ENCODE measurements around the gene DDRGK1.
"Not testable (repeated sequence)": the region's sequence is repeated elsewhere in the genome, so short reads cannot be mapped to it uniquely, and the experiment has no call there.

The DDRGK1 gene

DNA sequence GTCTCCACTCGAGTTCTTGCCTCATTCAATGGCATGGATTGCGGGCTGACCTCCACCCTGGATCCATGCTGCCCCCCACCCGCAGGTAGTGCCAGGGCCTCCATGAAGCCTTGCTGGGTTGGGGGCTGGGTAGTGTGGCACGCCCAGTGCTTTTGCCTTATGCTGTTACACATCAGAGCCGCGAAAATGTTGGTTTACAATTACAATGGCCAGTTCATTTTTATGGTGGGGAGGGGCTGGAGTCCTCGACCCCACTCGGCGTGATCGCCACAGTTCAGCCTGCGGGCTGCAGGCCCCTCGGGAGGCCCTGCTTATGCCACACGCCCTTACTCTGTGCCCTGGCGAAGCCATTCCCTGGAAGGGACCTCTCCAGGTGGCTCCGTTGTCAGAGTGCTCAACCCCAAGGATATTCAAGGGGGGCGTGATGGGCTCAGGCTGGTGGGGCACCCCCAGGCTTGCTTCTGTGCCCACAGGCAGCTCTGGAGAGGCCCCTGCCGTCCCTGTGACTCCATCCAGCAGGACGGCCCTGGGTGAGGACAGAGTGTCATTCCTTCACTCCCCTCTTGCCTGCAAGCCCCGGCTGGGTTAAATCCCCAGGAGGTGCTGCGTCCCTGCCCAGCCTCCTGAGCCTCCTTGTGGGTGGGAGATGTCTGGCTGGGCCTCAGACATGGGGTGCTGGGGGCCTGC, 19.7 kb upstream of the DDRGK1 start:
- Histone ChIP-seq H3K27ac (ENCODE audit: low read depth, low read length) (no peak overlapping the region), H3K36me3 (ENCODE audit: insufficient read depth, low read length) (peaks cover 16% of the 10 kb centered on the region), H3K4me3 (ENCODE audit: low read depth in 1 of 2, low read length in 2 of 2) (no peak overlapping the region), H3K27me3 (ENCODE audit: control insufficient read depth in 1 of 2, insufficient read depth in 2 of 2, low read length in 2 of 2) (no peaks in the 10 kb centered on the region), H3K9me3 (ENCODE audit: low read length) (no peaks in the 10 kb centered on the region), H3K4me1 (ENCODE audit: insufficient read depth, low read length) (no peaks in the 10 kb centered on the region), H3K9ac (ENCODE audit: low read length) (no peak overlapping the region)

DNA sequence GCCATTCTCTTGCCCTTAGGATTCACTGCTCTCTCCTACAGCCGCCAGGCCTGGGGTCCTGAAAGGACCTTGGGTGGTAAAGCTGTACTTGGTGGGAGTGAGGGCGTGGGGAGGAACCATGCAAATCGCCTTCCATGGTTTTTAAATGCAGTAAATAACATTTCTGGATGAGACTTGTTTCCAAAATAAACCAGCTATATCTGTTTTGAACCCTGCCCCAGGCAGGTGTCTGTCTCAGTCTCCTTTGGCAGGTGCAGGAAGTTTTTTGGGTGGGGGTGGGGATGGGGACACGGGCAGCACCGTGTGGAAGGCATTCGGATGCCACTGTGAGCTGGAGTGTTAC, 19.1 kb upstream of the DDRGK1 start:
- no peak overlapping the region for H3K27ac ChIP-seq (ENCODE audit: low read depth, low read length)
- no peaks in the 10 kb centered on the region for H3K9me3 ChIP-seq (ENCODE audit: low read length)
- H3K27me3 ChIP-seq (ENCODE audit: control insufficient read depth in 1 of 2, insufficient read depth in 2 of 2, low read length in 2 of 2) = no peaks in the 10 kb centered on the region
- H3K9ac ChIP-seq (ENCODE audit: low read length) = no peak overlapping the region
- no peak overlapping the region for H3K4me3 ChIP-seq (ENCODE audit: low read depth in 1 of 2, low read length in 2 of 2)
- H3K4me1 ChIP-seq (ENCODE audit: insufficient read depth, low read length) = no peaks in the 10 kb centered on the region
- H3K36me3 ChIP-seq (ENCODE audit: insufficient read depth, low read length) = peaks cover 16% of the 10 kb centered on the region

DNA sequence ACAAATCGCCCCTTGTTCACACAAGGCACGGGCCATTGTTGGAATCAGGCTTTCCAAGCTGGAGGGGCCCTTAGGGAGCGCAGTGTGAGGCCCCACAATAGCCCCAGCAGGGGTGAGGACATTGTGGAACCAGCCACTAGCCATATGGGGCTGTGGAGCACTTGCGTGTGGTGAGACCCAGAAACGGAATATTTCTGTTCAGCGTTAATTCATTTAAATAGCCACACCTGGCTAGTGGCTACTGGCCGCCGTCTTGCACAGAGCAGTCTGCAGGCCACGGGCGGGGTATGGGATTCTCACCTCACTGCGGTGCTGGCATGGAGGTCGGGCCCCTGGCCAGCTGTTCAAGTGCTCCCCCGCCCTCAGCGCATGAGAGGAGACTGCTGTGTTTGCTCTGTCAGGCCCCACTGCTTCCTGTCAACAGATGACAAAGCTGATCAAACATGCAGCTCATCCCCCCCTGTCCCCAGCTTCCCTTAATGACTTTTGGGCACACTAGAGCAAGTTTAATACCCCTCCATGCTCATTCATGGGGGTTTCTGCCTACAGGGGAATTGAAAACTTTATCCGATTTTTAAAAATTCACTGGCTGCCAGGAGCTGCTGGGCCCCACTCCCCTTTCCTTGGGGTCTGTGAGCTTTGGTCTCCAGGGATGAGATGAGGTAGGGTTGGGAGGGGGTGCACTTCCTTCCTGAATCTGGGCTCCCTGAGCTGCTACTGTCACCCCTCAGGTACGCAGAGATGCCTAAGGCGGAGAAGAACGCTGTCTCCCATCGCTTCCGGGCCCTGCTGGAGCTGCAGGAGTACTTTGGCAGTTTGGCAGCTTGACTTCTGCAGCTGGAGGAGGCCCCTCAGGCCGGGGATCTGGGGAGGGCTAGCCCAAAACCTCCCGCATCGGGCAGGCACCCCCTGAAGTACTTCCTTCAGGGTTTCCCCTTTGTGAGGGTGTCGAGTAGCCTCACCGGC, 18.4 kb upstream of the DDRGK1 start:
- Histone ChIP-seq H3K9ac (ENCODE audit: low read length) (no peak overlapping the region), H3K27me3 (ENCODE audit: control insufficient read depth in 1 of 2, insufficient read depth in 2 of 2, low read length in 2 of 2) (no peaks in the 10 kb centered on the region), H3K4me3 (ENCODE audit: low read depth in 1 of 2, low read length in 2 of 2) (no peak overlapping the region), H3K9me3 (ENCODE audit: low read length) (no peaks in the 10 kb centered on the region), H3K4me1 (ENCODE audit: insufficient read depth, low read length) (no peaks in the 10 kb centered on the region), H3K36me3 (ENCODE audit: insufficient read depth, low read length) (peaks cover 16% of the 10 kb centered on the region), H3K27ac (ENCODE audit: low read depth, low read length) (no peak overlapping the region)

DNA sequence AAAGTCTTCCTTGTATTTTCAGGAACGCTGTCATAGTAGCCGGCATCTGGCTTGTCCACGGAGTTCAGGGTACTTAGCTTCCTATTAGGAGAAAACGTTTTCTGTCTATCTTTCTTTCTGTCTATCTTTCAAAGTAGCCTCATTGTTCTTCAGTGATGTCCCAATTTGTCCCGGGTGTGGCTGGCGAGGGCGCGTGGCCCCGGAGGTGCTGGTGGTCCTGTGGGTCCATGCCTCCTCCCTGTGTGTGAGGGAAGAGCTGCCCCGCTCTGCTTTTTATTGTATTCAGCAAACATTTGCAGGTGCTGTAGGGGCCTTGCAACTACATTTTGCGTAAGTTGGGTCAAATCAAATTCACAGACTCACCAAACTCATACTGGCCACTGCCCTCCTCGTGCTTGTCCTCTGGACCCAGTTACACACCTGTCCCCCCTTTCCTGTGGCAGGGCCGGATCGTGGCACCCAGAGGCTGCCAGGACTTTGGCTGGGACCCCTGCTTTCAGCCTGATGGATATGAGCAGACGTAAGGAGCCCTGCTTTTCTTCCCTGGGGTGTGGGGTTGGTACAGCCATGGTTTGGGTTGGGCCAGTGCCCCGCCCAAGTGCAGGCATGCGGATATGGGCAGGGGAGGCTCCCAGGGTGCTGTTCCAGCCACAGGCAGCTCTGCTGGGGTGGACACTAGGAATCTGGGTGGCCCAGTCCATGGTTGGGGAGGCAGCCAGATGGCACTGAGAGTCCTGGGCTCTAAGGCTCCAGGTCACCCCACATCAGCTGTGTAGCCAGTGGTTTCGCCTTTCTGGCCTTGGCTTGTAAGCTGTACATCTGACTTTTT, 17.1 kb upstream of the DDRGK1 start:
- Histone ChIP-seq H3K9me3 (ENCODE audit: low read length) (no peaks in the 10 kb centered on the region), H3K27me3 (ENCODE audit: control insufficient read depth in 1 of 2, insufficient read depth in 2 of 2, low read length in 2 of 2) (no peaks in the 10 kb centered on the region), H3K4me1 (ENCODE audit: insufficient read depth, low read length) (no peaks in the 10 kb centered on the region), H3K36me3 (ENCODE audit: insufficient read depth, low read length) (peaks cover 16% of the 10 kb centered on the region), H3K4me3 (ENCODE audit: low read depth in 1 of 2, low read length in 2 of 2) (no peak overlapping the region), H3K27ac (ENCODE audit: low read depth, low read length) (no peak overlapping the region), H3K9ac (ENCODE audit: low read length) (no peak overlapping the region)

DNA sequence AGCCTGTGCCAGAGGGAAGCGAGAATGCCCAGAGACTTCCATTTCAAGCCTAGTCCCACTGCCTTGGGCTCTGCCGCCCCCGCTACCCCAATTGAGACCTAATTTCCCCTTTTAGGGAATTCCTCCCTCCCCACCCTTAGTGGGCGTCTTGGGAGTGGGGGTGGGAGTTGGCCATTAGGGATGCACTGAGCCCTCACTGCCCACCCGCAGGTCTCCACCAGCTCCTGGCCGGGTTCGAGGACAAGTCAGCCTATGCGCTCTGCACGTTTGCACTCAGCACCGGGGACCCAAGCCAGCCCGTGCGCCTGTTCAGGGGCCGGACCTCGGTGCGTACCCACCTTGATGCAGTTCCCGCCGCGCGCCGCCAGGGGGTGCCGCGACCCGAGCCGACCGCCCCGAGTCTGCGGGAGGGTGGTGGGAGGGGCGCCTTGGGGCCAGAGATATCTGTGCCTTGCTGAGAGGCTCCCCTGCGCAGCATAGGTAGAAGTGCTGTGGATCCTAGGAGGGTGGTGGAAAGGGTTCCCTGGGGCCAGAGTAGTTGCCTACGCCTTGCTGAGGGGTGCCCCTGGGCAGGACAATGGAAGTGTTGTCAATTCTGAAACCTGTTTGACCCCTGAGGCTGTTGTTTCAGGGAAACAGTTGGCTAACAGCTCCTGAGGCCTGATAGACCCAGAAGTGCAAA, 14.0 kb upstream of the DDRGK1 start:
- no peak overlapping the region for H3K4me3 ChIP-seq (ENCODE audit: low read depth in 1 of 2, low read length in 2 of 2)
- no peak overlapping the region for H3K27ac ChIP-seq (ENCODE audit: low read depth, low read length)
- no peak overlapping the region for H3K9ac ChIP-seq (ENCODE audit: low read length)
- peaks cover 18% of the 10 kb centered on the region for H3K36me3 ChIP-seq (ENCODE audit: insufficient read depth, low read length)
- H3K9me3 ChIP-seq (ENCODE audit: low read length) = no peaks in the 10 kb centered on the region
- H3K4me1 ChIP-seq (ENCODE audit: insufficient read depth, low read length) = no peaks in the 10 kb centered on the region
- no peaks in the 10 kb centered on the region for H3K27me3 ChIP-seq (ENCODE audit: control insufficient read depth in 1 of 2, insufficient read depth in 2 of 2, low read length in 2 of 2)

DNA sequence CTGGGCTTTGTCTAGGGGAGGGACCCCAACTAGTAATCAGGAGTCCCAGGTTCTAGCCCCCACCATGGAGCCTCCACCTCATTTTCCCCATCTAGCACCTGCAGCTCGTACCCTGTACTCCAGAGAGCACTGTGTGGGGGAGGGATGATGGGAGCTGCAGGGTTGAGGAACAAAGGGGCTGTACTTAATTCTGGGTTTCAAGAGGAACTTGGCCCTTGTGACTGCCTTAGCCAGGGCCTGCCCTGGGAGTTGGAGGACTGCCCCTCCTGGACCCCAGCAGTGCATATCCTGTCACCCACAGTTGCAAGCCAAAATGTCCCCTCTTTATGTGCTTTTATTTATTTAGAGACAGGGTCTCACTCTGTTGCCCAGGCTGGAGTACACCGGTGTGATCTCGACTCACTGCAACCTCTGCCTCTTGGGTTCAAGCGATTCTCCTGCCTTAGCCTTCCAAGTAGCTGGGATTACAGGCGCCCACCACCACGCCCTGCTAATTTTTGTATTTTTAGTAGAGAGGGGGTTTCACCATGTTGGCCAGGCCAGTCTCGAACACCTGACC, 11.0 kb upstream of the DDRGK1 start:
- not testable (repeated sequence) for H3K36me3 ChIP-seq (ENCODE audit: insufficient read depth, low read length); H3K27me3 ChIP-seq (ENCODE audit: control insufficient read depth in 1 of 2, insufficient read depth in 2 of 2, low read length in 2 of 2); H3K27ac ChIP-seq (ENCODE audit: low read depth, low read length); H3K9ac ChIP-seq (ENCODE audit: low read length); H3K4me3 ChIP-seq (ENCODE audit: low read depth in 1 of 2, low read length in 2 of 2); H3K4me1 ChIP-seq (ENCODE audit: insufficient read depth, low read length); H3K9me3 ChIP-seq (ENCODE audit: low read length)

DNA sequence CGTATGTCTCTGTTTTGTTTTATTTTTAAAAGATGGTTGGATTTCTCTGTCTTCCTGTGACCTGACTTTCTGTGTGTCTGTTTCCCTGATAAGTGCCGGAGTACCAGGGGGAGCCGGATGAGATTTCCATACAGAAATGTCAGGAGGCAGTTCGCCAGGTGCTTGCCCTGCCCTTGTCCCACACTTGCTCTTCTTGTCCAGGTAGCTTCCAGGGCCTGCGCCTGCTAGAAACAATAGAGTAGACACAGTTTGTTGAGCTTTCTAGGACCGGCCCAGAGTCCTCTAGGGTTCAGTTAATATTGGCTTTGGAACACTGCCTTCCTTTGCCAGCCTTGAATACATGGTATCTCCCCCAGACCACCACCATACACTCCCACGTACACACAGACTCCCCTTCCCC, 8.7 kb upstream of the DDRGK1 start:
- H3K4me3 ChIP-seq (ENCODE audit: low read depth in 1 of 2, low read length in 2 of 2) = no peak overlapping the region

DNA sequence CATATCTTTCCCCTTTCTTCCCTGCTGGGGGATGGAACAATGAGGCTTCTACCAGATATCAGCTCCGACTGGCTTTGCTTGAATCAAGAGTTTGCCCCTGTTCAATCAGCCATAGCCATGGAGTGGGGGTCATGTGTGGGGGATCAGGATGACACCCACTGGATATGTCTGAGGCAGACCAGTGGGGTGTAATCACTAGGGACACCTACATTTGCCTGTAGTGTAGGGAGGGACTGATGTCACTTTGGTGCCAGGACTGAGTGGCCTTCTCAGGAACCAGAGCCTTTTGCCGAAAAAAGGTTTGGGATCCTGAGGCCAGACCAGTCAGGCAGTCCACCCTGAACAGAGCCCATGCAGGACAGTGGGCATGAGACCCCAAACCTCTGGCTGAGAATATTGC, 5.9 kb upstream of the DDRGK1 start:
- Histone ChIP-seq H3K27me3 (ENCODE audit: control insufficient read depth in 1 of 2, insufficient read depth in 2 of 2, low read length in 2 of 2) (no peaks in the 10 kb centered on the region), H3K4me1 (ENCODE audit: insufficient read depth, low read length) (peaks cover 15% of the 10 kb centered on the region), H3K36me3 (ENCODE audit: insufficient read depth, low read length) (peaks cover 6% of the 10 kb centered on the region), H3K9ac (ENCODE audit: low read length) (peak overlapping the region; percentile 39), H3K4me3 (ENCODE audit: low read depth in 1 of 2, low read length in 2 of 2) (peak overlapping the region; percentile 76 to 95), H3K9me3 (ENCODE audit: low read length) (no peaks in the 10 kb centered on the region), H3K27ac (ENCODE audit: low read depth, low read length) (no peak overlapping the region)

More for the DNA sequence above, 8.7 kb upstream of the DDRGK1 start:
- H3K9me3 ChIP-seq (ENCODE audit: low read length) = no peaks in the 10 kb centered on the region
- no peak overlapping the region for H3K27ac ChIP-seq (ENCODE audit: low read depth, low read length)
- H3K9ac ChIP-seq (ENCODE audit: low read length) = no peak overlapping the region
- peaks cover 15% of the 10 kb centered on the region for H3K4me1 ChIP-seq (ENCODE audit: insufficient read depth, low read length)
- H3K36me3 ChIP-seq (ENCODE audit: insufficient read depth, low read length) = peaks cover 6% of the 10 kb centered on the region
- H3K27me3 ChIP-seq (ENCODE audit: control insufficient read depth in 1 of 2, insufficient read depth in 2 of 2, low read length in 2 of 2) = no peaks in the 10 kb centered on the region

DNA sequence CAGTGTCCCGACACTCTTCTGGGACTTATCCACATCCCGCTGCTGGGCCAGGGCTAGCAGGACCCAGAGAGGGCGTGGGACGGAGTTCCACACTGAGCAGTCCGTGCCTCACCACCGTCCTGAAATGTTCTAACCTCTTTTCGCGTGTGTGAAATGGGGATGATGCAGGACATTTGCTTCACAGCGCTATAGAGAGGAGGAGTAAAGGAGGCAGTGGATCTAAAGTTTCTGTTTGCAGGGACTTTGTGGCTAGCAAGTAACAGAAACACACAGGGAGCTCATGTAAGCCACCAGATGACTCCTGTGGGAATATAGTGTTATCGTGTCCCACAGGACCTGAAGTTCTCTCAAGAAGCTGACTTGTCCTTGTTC, 5.5 kb upstream of the DDRGK1 start:
- Histone ChIP-seq H3K36me3 (ENCODE audit: insufficient read depth, low read length) (peaks cover 6% of the 10 kb centered on the region), H3K27me3 (ENCODE audit: control insufficient read depth in 1 of 2, insufficient read depth in 2 of 2, low read length in 2 of 2) (no peaks in the 10 kb centered on the region), H3K27ac (ENCODE audit: low read depth, low read length) (peak overlapping the region; percentile 85), H3K4me1 (ENCODE audit: insufficient read depth, low read length) (peaks cover 15% of the 10 kb centered on the region), H3K9ac (ENCODE audit: low read length) (peak overlapping the region; percentile 39), H3K4me3 (ENCODE audit: low read depth in 1 of 2, low read length in 2 of 2) (peak overlapping the region; percentile 76 to 95), H3K9me3 (ENCODE audit: low read length) (no peaks in the 10 kb centered on the region)

DNA sequence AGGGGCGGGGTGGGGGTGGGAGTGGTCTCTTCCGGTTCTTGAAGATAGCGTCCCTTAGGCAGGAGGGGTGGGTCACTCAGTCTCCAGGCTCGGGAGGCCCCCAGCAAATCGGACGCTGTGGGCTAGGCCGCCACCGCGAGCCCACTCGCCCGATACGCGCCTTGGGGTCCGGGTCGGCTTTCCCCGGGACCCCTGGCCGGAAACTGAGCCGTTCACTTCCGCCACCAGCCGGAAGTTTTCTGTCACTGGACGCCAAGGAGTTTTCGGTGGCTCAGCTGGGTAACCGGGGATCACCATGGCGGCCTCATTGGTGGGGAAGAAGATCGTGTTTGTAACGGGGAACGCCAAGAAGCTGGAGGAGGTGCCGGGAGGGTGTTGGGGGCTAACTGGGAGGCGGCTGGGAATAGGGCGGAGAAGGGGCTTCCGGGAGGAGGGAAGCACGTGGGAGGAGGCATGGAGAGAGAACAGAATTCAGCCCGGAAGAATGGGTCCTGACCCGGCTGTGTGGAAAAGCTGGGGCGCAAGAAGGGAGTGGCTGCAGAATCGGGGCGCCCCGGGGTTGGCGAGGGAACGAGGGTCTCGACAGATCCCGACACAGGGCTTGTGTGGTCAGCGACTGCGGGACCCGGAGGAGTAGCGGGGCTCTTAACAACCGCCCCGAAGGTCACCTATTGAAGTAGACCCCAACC, 4.9 kb upstream of the DDRGK1 start, which contains the start of gene ITPA:
Gene ITPA (plus strand): TSS at position 242 of the 689 bp plus-strand sequence. CDS start 54 bp downstream, at position 296.
- H3K27me3 ChIP-seq (ENCODE audit: control insufficient read depth in 1 of 2, insufficient read depth in 2 of 2, low read length in 2 of 2) = no peaks in the 10 kb centered on the region

More for the DNA sequence above, 4.9 kb upstream of the DDRGK1 start, which contains the start of gene ITPA:
- Histone ChIP-seq H3K4me1 (ENCODE audit: insufficient read depth, low read length) (peaks cover 15% of the 10 kb centered on the region), H3K9me3 (ENCODE audit: low read length) (no peaks in the 10 kb centered on the region), H3K36me3 (ENCODE audit: insufficient read depth, low read length) (peaks cover 6% of the 10 kb centered on the region), H3K27ac (ENCODE audit: low read depth, low read length) (peak within 1 kb of the TSS; percentile 85), H3K4me3 (ENCODE audit: low read depth in 1 of 2, low read length in 2 of 2) (peak within 1 kb of the TSS; percentile 76 to 95), H3K9ac (ENCODE audit: low read length) (peak within 1 kb of the TSS; percentile 39)

Measured in muscle layer of colon (tissue), 2 donors.